B cell (primary cell): ENCODE data around the gene TRERF1. TPM values are rescaled to one million over a fixed set of nuclear protein-coding genes. Genes with fewer than 3 reads are reported as not detected.

Source experiments
- ATAC-seq: fragments of 200-7000 bp; cut with Tn5 transposase; one replicate; pipeline ENCODE4 v1.10.0; 2021; ENCODE audit warnings: low read depth, mild to moderate bottlenecking, moderate number of reproducible peaks, moderate library complexity
- CTCF ChIA-PET: fragments of 350-600 bp; sonication (Branson Sonifier 250); formaldehyde crosslinking; loops from one replicate; lab custom pipeline; 2021; ENCODE audit warnings: antibody characterized with exemption, inconsistent platforms; lab: Charles Lee
- POLR2A ChIA-PET: fragments of 350-600 bp; sonication (Branson Sonifier 250); formaldehyde crosslinking; loops from one replicate; lab custom pipeline; 2021; ENCODE audit warnings: antibody characterized with exemption; lab: Charles Lee
- DNase-seq: peaks from one replicate; pipeline ENCODE4 v3.0.0; 2013
- H2AFZ ChIP-seq: 2 replicates; pipeline ENCODE4 v1.6.1; 2012; ENCODE audit warnings: mild to moderate bottlenecking, low read depth, low read length; ENCODE audit not compliant: insufficient read depth, poor library complexity, severe bottlenecking
- H3K27ac ChIP-seq, 2 donors: 1 replicate in 1 of 2; 2 replicates in 1 of 2; pipeline ENCODE4 v1.5.1; 2012 to 2013; ENCODE audit warnings: low read length in 2 of 2, mild to moderate bottlenecking in 2 of 2, moderate library complexity in 1 of 2
- H3K27me3 ChIP-seq, 4 experiments: fragments of 200-600 bp in 1 of 4; sonication (generic) in 1 of 4; replicated peaks in 1 of 4; 1 replicate in 2 of 4; 2 replicates in 2 of 4; pipeline versions ENCODE4 v1.6.1 to v1.7.0; 2013 to 2016; ENCODE audit warnings: low read length in 3 of 4, mild to moderate bottlenecking in 2 of 4, mixed read lengths in 1 of 4, moderate library complexity in 1 of 4; ENCODE audit not compliant: insufficient read depth in 4 of 4, control insufficient read depth in 3 of 4; ENCODE audit errors: control extremely low read depth in 1 of 4
- H3K36me3 ChIP-seq, 2 experiments: replicated peaks in 1 of 2; 1 replicate in 1 of 2; 2 replicates in 1 of 2; pipeline versions ENCODE4 v1.6.1 to v1.7.1; 2013; ENCODE audit warnings: low read length in 1 of 2; ENCODE audit not compliant: insufficient read depth in 2 of 2, control insufficient read depth in 1 of 2; ENCODE audit errors: control extremely low read depth in 1 of 2, extremely low read depth in 1 of 2
- H3K4me1 ChIP-seq, 2 donors: fragments of 200-600 bp in 1 of 2; sonication (generic) in 1 of 2; 1 replicate in 1 of 2; 2 replicates in 1 of 2; pipeline versions ENCODE4 v1.5.1 to v1.6.1; 2013 to 2017; ENCODE audit warnings: low read length in 2 of 2; ENCODE audit not compliant: control insufficient read depth in 2 of 2, insufficient read depth in 2 of 2
- H3K4me2 ChIP-seq: replicated peaks from 2 replicates; pipeline ENCODE3; 2012; ENCODE audit warnings: mild to moderate bottlenecking, low read depth, low read length; ENCODE audit not compliant: poor library complexity, severe bottlenecking
- H3K4me3 ChIP-seq, 5 experiments: fragments of 200-600 bp in 1 of 5; sonication (generic) in 1 of 5; 1 replicate in 3 of 5; 2 replicates in 2 of 5; pipeline versions ENCODE4 v1.5.1 to v1.7.0; 2011 to 2016; ENCODE audit warnings: low read length in 4 of 5, mild to moderate bottlenecking in 4 of 5, low read depth in 2 of 5, control low read depth in 1 of 5, moderate library complexity in 1 of 5; ENCODE audit not compliant: insufficient read depth in 1 of 5; ENCODE audit errors: control extremely low read depth in 1 of 5, extremely low read depth in 1 of 5
- H3K79me2 ChIP-seq: fragments of 200-600 bp; sonication (generic); one replicate; pipeline ENCODE4 v1.6.0; 2016; ENCODE audit warnings: low read length; ENCODE audit not compliant: control insufficient read depth, insufficient read depth
- H3K9ac ChIP-seq: fragments of 200-600 bp; sonication (generic); 2 replicates; pipeline ENCODE4 v1.6.1; 2017; ENCODE audit warnings: mild to moderate bottlenecking, low read length, moderate library complexity
- H3K9me3 ChIP-seq, 3 donors: one replicate each; pipeline versions ENCODE4 v1.6.1 to v1.7.1; 2013; ENCODE audit warnings: low read length in 2 of 3; ENCODE audit not compliant: control insufficient read depth in 2 of 3, insufficient read depth in 1 of 3; ENCODE audit errors: control extremely low read depth in 1 of 3
- H4K20me1 ChIP-seq: 2 replicates; pipeline ENCODE4 v1.6.0; 2012; ENCODE audit warnings: mild to moderate bottlenecking, low read length; ENCODE audit not compliant: insufficient read depth, control insufficient read depth, poor library complexity, severe bottlenecking
- H3K27ac Mint-ChIP-seq: one replicate; pipeline ENCODE4 v1.8.0; 2021; ENCODE audit warnings: mixed read lengths
- H3K27me3 Mint-ChIP-seq: one replicate; pipeline ENCODE4 v1.8.0; 2021; ENCODE audit warnings: mixed read lengths
- H3K4me1 Mint-ChIP-seq: one replicate; pipeline ENCODE4 v1.8.0; 2021; ENCODE audit warnings: mixed read lengths
- H3K4me3 Mint-ChIP-seq: one replicate; pipeline ENCODE4 v1.8.0; 2021; ENCODE audit warnings: mixed read lengths
- H3K9me3 Mint-ChIP-seq: one replicate; pipeline ENCODE4 v1.8.0; 2022; ENCODE audit warnings: mixed read lengths; ENCODE audit not compliant: insufficient read depth
- EZH2 ChIP-seq: IDR thresholded peaks from 2 replicates; pipeline ENCODE4 v1.6.1; 2012; ENCODE audit warnings: borderline replicate concordance, low read depth, mild to moderate bottlenecking, moderate library complexity, low read length; ENCODE audit not compliant: insufficient read depth, poor library complexity, severe bottlenecking
- WGBS: methylation state at CpG from one replicate; pipeline ENCODE4 v1.1.5; 2013; ENCODE audit warnings: missing lambda C conversion rate; ENCODE audit not compliant: insufficient coverage; 5-methylcytosine and 5-hydroxymethylcytosine counted together
- intact Hi-C: fragments of 100-400 bp; cut with micrococcal nuclease; formaldehyde crosslinking; loops from one replicate; pipeline ENCODE4 v1.10.0; 2022
- polyA plus RNA-seq: library from polyadenylated mRNA; depleted of rRNA; stranded (reverse); fragments of >200 nt; gene quantifications from 2 replicates; pipeline ENCODE4 v1.2.3, GENCODE V29; 2012
- total RNA-seq, 2 donors: library from RNA; stranded (reverse); fragments of 120-200 nt in 1 of 2; gene quantifications; 1 replicate in 1 of 2; 2 replicates in 1 of 2; pipeline versions ENCODE4 v1.2.3 to v1.2.4, GENCODE V29; 2013 to 2022
- TF ChIP-seq, protein P1 (sequence below): fragments of 200-600 bp; IDR thresholded peaks from one replicate; pipeline ENCODE4 v1.8.0; 2022; ENCODE audit warnings: antibody characterized with exemption, mild to moderate bottlenecking

The TRERF1 gene
- total and polyA plus RNA-seq, 2 donors (not counting 1 experiment from before 2014, with no cell fraction given): 3.5 to 6.7 TPM

GRCh38 chr6:42306439-42307140 lies 145.1 kb downstream of the TRERF1 start:
- Histone ChIP-seq H2AFZ (no peak overlapping the region), H3K9ac (no peak overlapping the region), H3K4me2 (no peak overlapping the region), H3K4me3 (no peak overlapping the region), H4K20me1 (no peaks in the 10 kb centered on the region), H3K4me1 (no peaks in the 10 kb centered on the region), H3K36me3 (no peaks in the 10 kb centered on the region), H3K27me3 (no peaks in the 10 kb centered on the region), H3K79me2 (no peaks in the 10 kb centered on the region), H3K27ac (no peak overlapping the region), H3K9me3 (no peaks in the 10 kb centered on the region)
- no peaks in the 10 kb centered on the region for H3K4me1 Mint-ChIP-seq
- no peak for TF ChIP-seq EZH2
- TF ChIP-seq, protein P1, sequence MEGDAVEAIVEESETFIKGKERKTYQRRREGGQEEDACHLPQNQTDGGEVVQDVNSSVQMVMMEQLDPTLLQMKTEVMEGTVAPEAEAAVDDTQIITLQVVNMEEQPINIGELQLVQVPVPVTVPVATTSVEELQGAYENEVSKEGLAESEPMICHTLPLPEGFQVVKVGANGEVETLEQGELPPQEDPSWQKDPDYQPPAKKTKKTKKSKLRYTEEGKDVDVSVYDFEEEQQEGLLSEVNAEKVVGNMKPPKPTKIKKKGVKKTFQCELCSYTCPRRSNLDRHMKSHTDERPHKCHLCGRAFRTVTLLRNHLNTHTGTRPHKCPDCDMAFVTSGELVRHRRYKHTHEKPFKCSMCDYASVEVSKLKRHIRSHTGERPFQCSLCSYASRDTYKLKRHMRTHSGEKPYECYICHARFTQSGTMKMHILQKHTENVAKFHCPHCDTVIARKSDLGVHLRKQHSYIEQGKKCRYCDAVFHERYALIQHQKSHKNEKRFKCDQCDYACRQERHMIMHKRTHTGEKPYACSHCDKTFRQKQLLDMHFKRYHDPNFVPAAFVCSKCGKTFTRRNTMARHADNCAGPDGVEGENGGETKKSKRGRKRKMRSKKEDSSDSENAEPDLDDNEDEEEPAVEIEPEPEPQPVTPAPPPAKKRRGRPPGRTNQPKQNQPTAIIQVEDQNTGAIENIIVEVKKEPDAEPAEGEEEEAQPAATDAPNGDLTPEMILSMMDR: no peak
- H3K27ac Mint-ChIP-seq: no peak overlapping the region
- ChIA-PET POLR2A (no interaction called here), CTCF (interaction anchor here (1.1 to 1.5 kb wide), 2 partner anchors 225 to 241 kb away, joined by 3 to 5 read pairs; no protein-coding TSS in a partner anchor)
- DNase-seq (no peak), ATAC-seq (no peak)
- H3K4me3 Mint-ChIP-seq: no peak overlapping the region
- intact Hi-C loops: no loop called here
- WGBS: 100% methylated on average over 4 of the region's 7 CpGs
- no peaks in the 10 kb centered on the region for H3K27me3 Mint-ChIP-seq
- no peaks in the 10 kb centered on the region for H3K9me3 Mint-ChIP-seq

DNA sequence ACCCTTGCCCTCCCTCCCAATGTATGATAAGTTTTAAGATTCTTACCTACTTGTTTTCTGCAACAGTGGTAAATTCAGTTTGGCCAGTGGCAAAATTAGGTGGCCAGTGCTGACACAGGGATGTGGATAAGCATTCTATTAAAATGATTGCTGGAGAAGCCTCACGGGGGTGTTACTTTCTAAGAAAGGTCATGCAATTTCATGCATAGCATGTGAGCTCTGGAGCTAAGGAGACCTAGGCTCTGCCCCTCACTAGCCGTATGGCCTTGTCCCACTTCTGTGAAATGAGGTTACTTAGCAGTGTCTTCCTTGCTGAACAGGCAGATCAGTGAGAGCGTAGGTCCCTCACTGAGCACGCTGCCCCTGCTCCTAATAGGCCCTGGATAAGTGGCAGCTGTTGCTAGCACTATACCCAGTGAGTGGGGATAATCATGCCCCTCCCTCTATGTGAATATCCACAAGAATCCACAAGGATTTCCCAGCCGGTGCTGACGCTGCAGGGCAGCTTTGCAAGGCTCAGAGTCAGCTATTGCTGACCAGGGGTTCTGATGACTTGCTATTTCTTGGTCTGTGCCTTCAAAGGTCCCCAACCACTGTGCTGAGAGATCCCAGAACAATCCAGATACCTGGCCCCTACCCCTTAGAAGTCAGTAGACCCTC lies 147.5 kb downstream of the TRERF1 start:
- 95% methylated on average over 6 of the region's 6 CpGs for WGBS
- Histone ChIP-seq H3K9ac (no peak overlapping the region), H3K9me3 (no peaks in the 10 kb centered on the region), H4K20me1 (no peaks in the 10 kb centered on the region), H3K36me3 (no peaks in the 10 kb centered on the region), H3K27ac (no peak overlapping the region), H3K4me1 (no peaks in the 10 kb centered on the region), H3K79me2 (no peaks in the 10 kb centered on the region), H2AFZ (no peak overlapping the region), H3K4me3 (no peak overlapping the region), H3K4me2 (no peak overlapping the region), H3K27me3 (no peaks in the 10 kb centered on the region)
- no peaks in the 10 kb centered on the region for H3K27me3 Mint-ChIP-seq
- H3K4me3 Mint-ChIP-seq: no peak overlapping the region
- no peak for TF ChIP-seq EZH2
- TF ChIP-seq, protein P1: no peak
- intact Hi-C loops: no loop called here
- ATAC-seq (no peak), DNase-seq (no peak)
- no peaks in the 10 kb centered on the region for H3K9me3 Mint-ChIP-seq
- no peak overlapping the region for H3K27ac Mint-ChIP-seq
- POLR2A ChIA-PET: interaction anchor here (0.7 kb wide), 1 partner anchor 14 kb away, joined by 3 read pairs; no protein-coding TSS in a partner anchor
- no peaks in the 10 kb centered on the region for H3K4me1 Mint-ChIP-seq
- CTCF ChIA-PET: no interaction called here
